MCF 10A (cell line): ENCODE measurements around the gene HACD3. TPM values are rescaled to one million over a fixed set of nuclear protein-coding genes. Genes with fewer than 3 reads are reported as not detected.
A peak's percentile ranks its signal among the peaks of the same experiment; 100 is the strongest.
"Not testable (repeated sequence)": the region's sequence is repeated elsewhere in the genome, so short reads cannot be mapped to it uniquely, and the experiment has no call there.

Source experiments
- BruUV-seq: library from RNA; stranded (reverse); fragments of 400-500 nt; replicated peaks from 2 replicates; lab custom pipeline; 2021; lab: Mats Ljungman, UMichigan
- CTCF ChIA-PET: fragments of 300-600 bp; sonication (Branson Sonifier 250); formaldehyde crosslinking; extraction: SDS; loops from one replicate; lab custom pipeline; 2021; ENCODE audit warnings: antibody characterized with exemption, inconsistent platforms; lab: Yijun Ruan, JAX
- POLR2A ChIA-PET: fragments of 300-600, 350-650 bp; sonication (Branson Sonifier 250); formaldehyde crosslinking; extraction: SDS; loops from one replicate; lab custom pipeline; 2020; ENCODE audit warnings: antibody characterized with exemption, inconsistent platforms; lab: Yijun Ruan, JAX
- DNase-seq: peaks from one replicate; pipeline ENCODE4 v3.0.0-alpha.2; 2018; ENCODE audit not compliant: unreplicated experiment
- H3K27ac Mint-ChIP-seq: one replicate; pipeline ENCODE4 v1.8.0; 2022; ENCODE audit warnings: mild to moderate bottlenecking, low read depth, mixed read lengths; ENCODE audit not compliant: unreplicated experiment
- H3K27me3 Mint-ChIP-seq: one replicate; pipeline ENCODE4 v1.8.0; 2022; ENCODE audit warnings: mixed read lengths; ENCODE audit not compliant: insufficient read depth, unreplicated experiment
- H3K36me3 Mint-ChIP-seq: one replicate; pipeline ENCODE4 v1.8.0; 2022; ENCODE audit warnings: mild to moderate bottlenecking, moderate library complexity, mixed read lengths; ENCODE audit not compliant: insufficient read depth, unreplicated experiment
- H3K4me1 Mint-ChIP-seq: one replicate; pipeline ENCODE4 v1.8.0; 2022; ENCODE audit warnings: mixed read lengths; ENCODE audit not compliant: insufficient read depth, unreplicated experiment
- H3K4me3 Mint-ChIP-seq: one replicate; pipeline ENCODE4 v1.8.0; 2022; ENCODE audit warnings: mild to moderate bottlenecking, moderate library complexity, mixed read lengths; ENCODE audit not compliant: unreplicated experiment
- H3K9me3 Mint-ChIP-seq: one replicate; pipeline ENCODE4 v1.8.0; 2022; ENCODE audit warnings: mixed read lengths; ENCODE audit not compliant: unreplicated experiment
- intact Hi-C: fragments of 100-400 bp; cut with micrococcal nuclease; formaldehyde crosslinking; loops from 2 replicates; pipeline ENCODE4 v1.14.1; 2022
- total RNA-seq: library from RNA; stranded (reverse); gene quantifications from 2 replicates; pipeline ENCODE4 v1.2.3, GENCODE V29; 2022
- TF ChIP-seq, protein P1 (sequence below): fragments of 200-600 bp; IDR thresholded peaks from one replicate; pipeline ENCODE4 v1.8.0; 2022; ENCODE audit warnings: antibody characterized with exemption, mild to moderate bottlenecking; ENCODE audit not compliant: unreplicated experiment

The HACD3 gene
- total RNA-seq, 1 experiment from 2014 or later, result 31.4 TPM

DNA sequence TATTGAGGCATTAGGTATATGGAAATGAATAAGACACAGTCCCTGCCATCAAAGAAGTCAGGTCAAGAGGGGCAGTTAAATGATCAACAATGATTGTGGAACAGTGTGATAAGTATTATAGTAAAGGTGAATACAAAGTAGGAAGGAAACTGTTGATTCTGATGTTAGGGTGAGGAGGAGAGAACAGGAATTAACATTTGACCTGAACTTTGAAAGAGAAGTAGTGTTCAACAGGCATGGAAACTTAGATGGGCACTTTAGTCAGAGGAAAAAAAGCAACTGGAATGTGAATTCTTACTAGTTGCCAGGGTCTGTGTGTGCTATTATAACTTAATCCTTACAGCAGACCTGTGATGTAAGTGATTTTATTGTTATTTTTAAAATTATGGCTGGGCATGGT, 17.6 kb downstream of the HACD3 start:
- DNase-seq, result no peak
- Mint-ChIP-seq H3K4me1 (peaks cover 6% of the 10 kb centered on the region), H3K36me3 (no peaks in the 10 kb centered on the region), H3K27me3 (no peaks in the 10 kb centered on the region), H3K9me3 (no peaks in the 10 kb centered on the region), H3K4me3 (no peak overlapping the region), H3K27ac (no peak overlapping the region)
- intact Hi-C loops, result no loop called here
- TF ChIP-seq, protein P1, sequence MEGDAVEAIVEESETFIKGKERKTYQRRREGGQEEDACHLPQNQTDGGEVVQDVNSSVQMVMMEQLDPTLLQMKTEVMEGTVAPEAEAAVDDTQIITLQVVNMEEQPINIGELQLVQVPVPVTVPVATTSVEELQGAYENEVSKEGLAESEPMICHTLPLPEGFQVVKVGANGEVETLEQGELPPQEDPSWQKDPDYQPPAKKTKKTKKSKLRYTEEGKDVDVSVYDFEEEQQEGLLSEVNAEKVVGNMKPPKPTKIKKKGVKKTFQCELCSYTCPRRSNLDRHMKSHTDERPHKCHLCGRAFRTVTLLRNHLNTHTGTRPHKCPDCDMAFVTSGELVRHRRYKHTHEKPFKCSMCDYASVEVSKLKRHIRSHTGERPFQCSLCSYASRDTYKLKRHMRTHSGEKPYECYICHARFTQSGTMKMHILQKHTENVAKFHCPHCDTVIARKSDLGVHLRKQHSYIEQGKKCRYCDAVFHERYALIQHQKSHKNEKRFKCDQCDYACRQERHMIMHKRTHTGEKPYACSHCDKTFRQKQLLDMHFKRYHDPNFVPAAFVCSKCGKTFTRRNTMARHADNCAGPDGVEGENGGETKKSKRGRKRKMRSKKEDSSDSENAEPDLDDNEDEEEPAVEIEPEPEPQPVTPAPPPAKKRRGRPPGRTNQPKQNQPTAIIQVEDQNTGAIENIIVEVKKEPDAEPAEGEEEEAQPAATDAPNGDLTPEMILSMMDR, result no peak
- CTCF ChIA-PET, result no interaction called here
- no TSS peak for BruUV-seq
- POLR2A ChIA-PET, result interaction anchor here (0.6 kb wide), 1 partner anchor 17 kb away, joined by 4 read pairs; no protein-coding TSS in a partner anchor

DNA sequence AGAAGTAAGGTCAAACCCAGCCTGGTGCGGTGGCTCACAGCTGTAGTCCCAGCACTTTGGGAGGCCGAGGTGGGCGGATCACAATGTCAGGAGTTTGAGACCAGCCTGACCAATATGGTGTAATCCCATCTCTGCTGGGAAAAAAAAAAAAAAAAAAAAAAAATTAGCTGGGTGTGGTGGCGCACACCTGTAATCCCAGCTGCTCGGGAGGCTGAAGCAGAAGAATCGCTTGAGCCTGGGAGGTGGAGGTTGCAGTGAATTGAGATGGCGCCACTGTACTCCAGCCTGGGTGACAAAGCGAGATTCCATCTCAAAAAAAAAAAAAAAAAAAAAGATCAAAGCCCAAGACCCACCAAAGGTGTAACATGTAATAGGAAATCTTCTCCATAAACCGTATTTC, 19.0 kb downstream of the HACD3 start:
- H3K9me3 Mint-ChIP-seq, H3K4me3 Mint-ChIP-seq, H3K4me1 Mint-ChIP-seq, intact Hi-C loops, DNase-seq, H3K27ac Mint-ChIP-seq, CTCF ChIA-PET, H3K36me3 Mint-ChIP-seq, H3K27me3 Mint-ChIP-seq, BruUV-seq: not testable (repeated sequence)
- POLR2A ChIA-PET, result interaction anchor here (0.6 to 1.7 kb wide), 3 partner anchors 19 to 691 kb away, joined by 3 to 6 read pairs (median 4); partner anchors contain the start of gene HACD3

DNA sequence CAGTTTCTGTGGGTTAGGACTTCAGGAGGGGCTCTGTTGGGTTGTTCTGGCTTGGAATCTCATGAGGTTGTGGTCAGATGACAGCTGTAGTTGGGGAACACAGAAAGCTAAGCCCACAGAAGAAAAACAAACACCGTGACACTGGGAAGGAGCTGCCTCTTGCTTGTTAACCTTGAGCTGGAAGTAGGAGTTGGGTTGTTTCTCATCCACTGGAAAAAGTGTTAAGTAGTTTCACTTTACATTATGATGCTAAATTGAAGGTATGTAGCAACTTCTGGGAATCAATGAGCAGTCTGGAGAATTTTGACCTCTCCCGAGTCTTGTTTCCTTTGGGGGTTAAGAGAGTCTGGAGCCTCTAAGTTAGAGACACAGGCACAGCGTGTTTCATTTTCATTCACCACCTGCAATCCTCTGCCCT, 20.4 kb downstream of the HACD3 start:
- DNase-seq, result no peak
- Mint-ChIP-seq H3K36me3 (peaks cover 13% of the 10 kb centered on the region), H3K27ac (no peak overlapping the region), H3K4me3 (no peak overlapping the region), H3K9me3 (no peaks in the 10 kb centered on the region), H3K27me3 (no peaks in the 10 kb centered on the region), H3K4me1 (peaks cover 6% of the 10 kb centered on the region)
- BruUV-seq, result no TSS peak
- ChIA-PET CTCF (no interaction called here), POLR2A (no interaction called here)
- TF ChIP-seq, protein P1, result no peak
- intact Hi-C loops, result no loop called here

DNA sequence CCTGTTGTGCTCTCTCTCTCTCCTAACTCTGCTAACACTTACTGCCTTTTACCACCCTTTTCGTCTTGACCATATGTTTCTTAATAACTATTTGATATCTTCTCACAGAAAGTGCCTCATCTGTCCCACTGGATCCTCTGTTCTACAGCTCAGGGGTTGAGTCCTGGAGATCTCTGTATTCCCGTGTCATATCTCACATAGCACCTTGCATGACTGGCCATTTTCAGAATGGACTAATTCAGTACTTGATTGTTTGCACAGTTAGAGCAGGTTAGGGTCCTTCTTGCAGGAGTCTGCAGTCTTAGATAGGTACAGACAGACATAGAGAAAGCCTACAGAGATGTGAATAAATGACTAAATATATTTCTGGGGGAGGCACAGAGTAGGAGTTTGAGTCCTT, 20.9 kb downstream of the HACD3 start:
- Mint-ChIP-seq H3K4me1 (peaks cover 6% of the 10 kb centered on the region), H3K27me3 (no peaks in the 10 kb centered on the region), H3K36me3 (peaks cover 18% of the 10 kb centered on the region), H3K9me3 (no peaks in the 10 kb centered on the region), H3K27ac (no peak overlapping the region), H3K4me3 (no peak overlapping the region)
- DNase-seq, result no peak
- ChIA-PET POLR2A (no interaction called here), CTCF (interaction anchor here (0.7 kb wide), 1 partner anchor 193 kb away, joined by 3 read pairs; no protein-coding TSS in a partner anchor)
- intact Hi-C loops, result no loop called here
- TF ChIP-seq, protein P1, result no peak
- BruUV-seq, result no TSS peak

DNA sequence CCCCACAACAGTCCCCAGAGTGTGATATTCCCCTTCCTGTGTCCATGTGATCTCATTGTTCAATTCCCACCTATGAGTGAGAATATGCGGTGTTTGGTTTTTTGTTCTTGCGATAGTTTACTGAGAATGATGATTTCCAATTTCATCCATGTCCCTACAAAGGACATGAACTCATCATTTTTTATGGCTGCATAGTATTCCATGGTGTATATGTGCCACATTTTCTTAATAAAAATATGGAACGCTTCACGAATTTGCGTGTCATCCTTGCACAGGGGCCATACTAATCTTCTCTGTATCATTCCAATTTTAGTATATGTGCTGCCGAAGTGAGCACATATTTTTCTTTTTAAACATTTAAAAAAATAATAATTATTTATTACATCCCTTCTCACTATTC, 22.6 kb downstream of the HACD3 start:
- H3K9me3 Mint-ChIP-seq, H3K27me3 Mint-ChIP-seq, intact Hi-C loops, H3K4me3 Mint-ChIP-seq, BruUV-seq, H3K4me1 Mint-ChIP-seq, DNase-seq, CTCF ChIA-PET: not testable (repeated sequence)
- H3K27ac Mint-ChIP-seq, result peak overlapping the region; percentile 23
- peaks cover 28% of the 10 kb centered on the region for H3K36me3 Mint-ChIP-seq
- POLR2A ChIA-PET, result interaction anchor here (0.9 kb wide), 1 partner anchor 58 kb away, joined by 3 read pairs; the partner anchor contains the start of gene INTS14
